Ureter (tissue), 1 donor: ENCODE results near the gene AKAP13. TPM values are rescaled to one million over a fixed set of nuclear protein-coding genes. Genes with fewer than 3 reads are reported as not detected.
A peak's percentile ranks its signal among the peaks of the same experiment; 100 is the strongest.

ENCODE experiments used
- DNase-seq: peaks from one replicate; pipeline ENCODE4 v3.0.0-alpha.2; 2020; ENCODE audit warnings: low spot score
- total RNA-seq: library from RNA; stranded (reverse); gene quantifications from one replicate; pipeline ENCODE4 v1.2.4, GENCODE V29; 2023
- donor health status: DM: yes; HTN: yes; CAD: no.

AKAP13 gene
- total RNA-seq, 1 donor from 2014 or later: 264 TPM

- no peak for DNase-seq
These were observed 385.8 kb downstream of the AKAP13 start for GRCh38 chr15:85766001-85766831.

GRCh38 chr15:85767785-85768529 is 387.6 kb downstream of the AKAP13 start:
- no peak for DNase-seq

- no peak for DNase-seq
These were observed 388.3 kb downstream of the AKAP13 start for GRCh38 chr15:85768595-85769168.

GRCh38 chr15:85769182-85769900 is 388.9 kb downstream of the AKAP13 start:
- no peak for DNase-seq

- DNase-seq: no peak
These were observed 390.0 kb downstream of the AKAP13 start for GRCh38 chr15:85770096-85771041.

GRCh38 chr15:85771271-85771670 is 390.9 kb downstream of the AKAP13 start:
- no peak for DNase-seq

GRCh38 chr15:85771781-85772445 is 391.5 kb downstream of the AKAP13 start:
- no peak for DNase-seq

GRCh38 chr15:85772668-85773067 is 392.3 kb downstream of the AKAP13 start:
- peak; percentile 82 for DNase-seq

- no peak for DNase-seq
These were observed 392.8 kb downstream of the AKAP13 start for GRCh38 chr15:85773249-85773648.

GRCh38 chr15:85773970-85774369 is 393.6 kb downstream of the AKAP13 start:
- no peak for DNase-seq

GRCh38 chr15:85777250-85778106 is 397.1 kb downstream of the AKAP13 start:
- no peak for DNase-seq

GRCh38 chr15:85778107-85778776 is 397.8 kb downstream of the AKAP13 start:
- no peak for DNase-seq

- DNase-seq: no peak
These were observed 398.8 kb downstream of the AKAP13 start for GRCh38 chr15:85779249-85779648.

- no peak for DNase-seq
These were observed 400.0 kb downstream of the AKAP13 start for GRCh38 chr15:85780225-85780985.

- no peak for DNase-seq
These were observed 400.7 kb downstream of the AKAP13 start for GRCh38 chr15:85781099-85781498.

- DNase-seq: no peak
These were observed 401.7 kb downstream of the AKAP13 start for GRCh38 chr15:85782064-85782463.

- DNase-seq: no peak
These were observed 405.7 kb downstream of the AKAP13 start for GRCh38 chr15:85785887-85786780.
